A673 (cell line): ENCODE measurements around the gene HAND1. TPM values are rescaled to one million over a fixed set of nuclear protein-coding genes. Genes with fewer than 3 reads are reported as not detected.

Source experiments
- BruUV-seq: library from RNA; stranded (reverse); fragments of 400-500 nt; replicated peaks from 2 replicates; lab custom pipeline; 2021; lab: Mats Ljungman, UMichigan
- CTCF ChIA-PET: fragments of 300-600 bp; sonication (Branson Sonifier 250); formaldehyde crosslinking; loops from one replicate; lab custom pipeline; 2022; ENCODE audit warnings: antibody characterized with exemption; lab: Charles Lee
- POLR2A ChIA-PET: fragments of 300-600 bp; sonication (Branson Sonifier 250); formaldehyde crosslinking; loops from one replicate; lab custom pipeline; 2022; ENCODE audit warnings: antibody characterized with exemption; ENCODE audit not compliant: low non-redundant PET; lab: Charles Lee
- DNase-seq: peaks from one replicate; pipeline ENCODE4 v3.0.0-alpha.2; 2015; ENCODE audit warnings: low spot score
- H3K27ac ChIP-seq: fragments of 200-600 bp; sonication (generic); 2 replicates; pipeline ENCODE4 v1.5.1; 2016; ENCODE audit warnings: mixed run types, low read depth, mild to moderate bottlenecking, mixed read lengths, antibody characterized with exemption, low read length; ENCODE audit not compliant: poor library complexity, severe bottlenecking
- H3K27me3 ChIP-seq: fragments of 200-600 bp; sonication (generic); replicated peaks from 2 replicates; pipeline ENCODE4 v1.6.1; 2017; ENCODE audit warnings: mixed run types, low read depth, mild to moderate bottlenecking, mixed read lengths, antibody characterized with exemption, low read length; ENCODE audit not compliant: insufficient read depth, poor library complexity
- H3K36me3 ChIP-seq: fragments of 200-600 bp; sonication (generic); 2 replicates; pipeline ENCODE4 v1.6.1; 2016; ENCODE audit warnings: mixed run types, mild to moderate bottlenecking, mixed read lengths, antibody characterized with exemption, low read length; ENCODE audit not compliant: insufficient read depth, poor library complexity, severe bottlenecking
- H3K4me1 ChIP-seq: fragments of 200-600 bp; sonication (generic); 2 replicates; pipeline ENCODE4 v1.6.1; 2017; ENCODE audit warnings: mixed run types, mild to moderate bottlenecking, mixed read lengths, antibody characterized with exemption, low read length; ENCODE audit not compliant: insufficient read depth, poor library complexity, severe bottlenecking
- H3K4me3 ChIP-seq: fragments of 200-600 bp; sonication (generic); 2 replicates; pipeline ENCODE4 v1.5.1; 2016; ENCODE audit warnings: low read depth, mixed run types, mild to moderate bottlenecking, mixed read lengths, low read length; ENCODE audit not compliant: poor library complexity, severe bottlenecking
- H3K9me3 ChIP-seq: fragments of 200-600 bp; sonication (generic); 2 replicates; pipeline ENCODE4 v1.6.1; 2016; ENCODE audit warnings: mixed run types, low read depth, mild to moderate bottlenecking, mixed read lengths, antibody characterized with exemption, low read length; ENCODE audit not compliant: poor library complexity, severe bottlenecking
- EZH2 ChIP-seq: fragments of 200-600 bp; sonication (generic); IDR thresholded peaks from 2 replicates; pipeline ENCODE4 v1.6.1; 2017; ENCODE audit warnings: borderline replicate concordance, low read depth, mild to moderate bottlenecking, mixed read lengths, antibody characterized with exemption, low read length; ENCODE audit not compliant: poor library complexity, severe bottlenecking
- intact Hi-C: fragments of 100-400 bp; cut with micrococcal nuclease; formaldehyde crosslinking; loops from one replicate; pipeline ENCODE4 v1.10.0; 2022; ENCODE audit not compliant: unreplicated experiment
- total RNA-seq: library from RNA; stranded (reverse); gene quantifications from 2 replicates; pipeline ENCODE4 v1.2.3, GENCODE V29; 2021
- TF ChIP-seq, protein P1 (sequence below): fragments of 300-800, 200-600 bp; sonication (generic); conservative IDR thresholded peaks from 2 replicates; pipeline ENCODE4 v1.5.1; 2017; ENCODE audit warnings: low read depth, mild to moderate bottlenecking, antibody characterized with exemption, low read length, moderate library complexity, mixed read lengths

HAND1 gene
- total RNA-seq, 1 experiment from 2014 or later: not detected

DNA sequence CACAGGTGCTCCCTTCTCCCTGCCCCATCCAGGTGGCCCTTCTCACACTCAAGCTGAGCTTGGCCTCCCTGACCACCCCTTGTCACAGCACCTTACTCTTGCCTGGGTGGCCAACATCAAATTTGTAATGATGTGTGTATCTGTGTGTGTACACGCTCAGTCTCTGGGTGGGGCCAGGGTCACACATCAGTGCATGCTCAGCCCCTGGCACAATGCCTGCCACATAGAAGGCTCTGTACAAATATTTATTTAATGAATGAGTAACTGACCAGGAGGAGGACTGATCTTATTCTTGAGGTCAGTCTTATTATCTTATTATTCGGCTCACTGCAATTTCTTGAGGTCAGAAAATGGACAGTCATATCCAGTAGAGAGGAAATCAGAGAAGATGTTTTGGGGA is 41.3 kb upstream of the HAND1 start:
- no peak for DNase-seq
- Histone ChIP-seq H3K36me3 (no peaks in the 10 kb centered on the region), H3K9me3 (no peaks in the 10 kb centered on the region), H3K27ac (no peak overlapping the region), H3K27me3 (no peaks in the 10 kb centered on the region), H3K4me3 (no peak overlapping the region), H3K4me1 (no peaks in the 10 kb centered on the region)
- ChIA-PET POLR2A (no interaction called here), CTCF (interaction anchor here (1.1 kb wide), 1 partner anchor 8 kb away, joined by 4 read pairs; no protein-coding TSS in a partner anchor)
- intact Hi-C loops: no loop called here
- no TSS peak for BruUV-seq
- TF ChIP-seq EZH2: no peak
- TF ChIP-seq, protein P1, sequence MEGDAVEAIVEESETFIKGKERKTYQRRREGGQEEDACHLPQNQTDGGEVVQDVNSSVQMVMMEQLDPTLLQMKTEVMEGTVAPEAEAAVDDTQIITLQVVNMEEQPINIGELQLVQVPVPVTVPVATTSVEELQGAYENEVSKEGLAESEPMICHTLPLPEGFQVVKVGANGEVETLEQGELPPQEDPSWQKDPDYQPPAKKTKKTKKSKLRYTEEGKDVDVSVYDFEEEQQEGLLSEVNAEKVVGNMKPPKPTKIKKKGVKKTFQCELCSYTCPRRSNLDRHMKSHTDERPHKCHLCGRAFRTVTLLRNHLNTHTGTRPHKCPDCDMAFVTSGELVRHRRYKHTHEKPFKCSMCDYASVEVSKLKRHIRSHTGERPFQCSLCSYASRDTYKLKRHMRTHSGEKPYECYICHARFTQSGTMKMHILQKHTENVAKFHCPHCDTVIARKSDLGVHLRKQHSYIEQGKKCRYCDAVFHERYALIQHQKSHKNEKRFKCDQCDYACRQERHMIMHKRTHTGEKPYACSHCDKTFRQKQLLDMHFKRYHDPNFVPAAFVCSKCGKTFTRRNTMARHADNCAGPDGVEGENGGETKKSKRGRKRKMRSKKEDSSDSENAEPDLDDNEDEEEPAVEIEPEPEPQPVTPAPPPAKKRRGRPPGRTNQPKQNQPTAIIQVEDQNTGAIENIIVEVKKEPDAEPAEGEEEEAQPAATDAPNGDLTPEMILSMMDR: no peak

DNA sequence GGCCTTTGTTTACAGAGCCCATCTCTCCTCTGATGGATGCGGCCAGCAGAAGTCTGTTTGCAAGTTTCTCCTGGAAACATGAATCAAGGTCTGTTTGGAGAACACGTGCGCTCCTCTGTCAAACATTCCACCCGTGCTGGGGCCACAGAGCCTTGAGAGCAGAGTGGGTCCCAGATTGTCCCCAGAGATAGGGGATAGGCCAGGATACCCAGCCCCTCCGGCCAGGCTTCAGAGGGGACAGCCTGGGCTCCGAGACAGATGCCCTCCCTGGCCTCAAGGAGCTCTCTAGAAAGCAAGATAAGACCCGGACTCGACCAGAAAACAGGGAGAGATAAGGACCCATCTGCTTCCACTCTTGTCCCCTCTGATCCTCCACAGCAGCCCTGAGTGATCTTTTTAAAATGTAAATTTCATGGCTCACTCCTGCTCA is 40.4 kb upstream of the HAND1 start:
- Histone ChIP-seq H3K4me3 (no peak overlapping the region), H3K27me3 (no peaks in the 10 kb centered on the region), H3K9me3 (no peaks in the 10 kb centered on the region), H3K4me1 (no peaks in the 10 kb centered on the region), H3K36me3 (no peaks in the 10 kb centered on the region), H3K27ac (no peak overlapping the region)
- no peak for TF ChIP-seq EZH2
- intact Hi-C loops: no loop called here
- no TSS peak for BruUV-seq
- ChIA-PET CTCF (interaction anchor here (1.1 kb wide), 1 partner anchor 9 kb away, joined by 4 read pairs; no protein-coding TSS in a partner anchor), POLR2A (no interaction called here)
- no peak for DNase-seq

DNA sequence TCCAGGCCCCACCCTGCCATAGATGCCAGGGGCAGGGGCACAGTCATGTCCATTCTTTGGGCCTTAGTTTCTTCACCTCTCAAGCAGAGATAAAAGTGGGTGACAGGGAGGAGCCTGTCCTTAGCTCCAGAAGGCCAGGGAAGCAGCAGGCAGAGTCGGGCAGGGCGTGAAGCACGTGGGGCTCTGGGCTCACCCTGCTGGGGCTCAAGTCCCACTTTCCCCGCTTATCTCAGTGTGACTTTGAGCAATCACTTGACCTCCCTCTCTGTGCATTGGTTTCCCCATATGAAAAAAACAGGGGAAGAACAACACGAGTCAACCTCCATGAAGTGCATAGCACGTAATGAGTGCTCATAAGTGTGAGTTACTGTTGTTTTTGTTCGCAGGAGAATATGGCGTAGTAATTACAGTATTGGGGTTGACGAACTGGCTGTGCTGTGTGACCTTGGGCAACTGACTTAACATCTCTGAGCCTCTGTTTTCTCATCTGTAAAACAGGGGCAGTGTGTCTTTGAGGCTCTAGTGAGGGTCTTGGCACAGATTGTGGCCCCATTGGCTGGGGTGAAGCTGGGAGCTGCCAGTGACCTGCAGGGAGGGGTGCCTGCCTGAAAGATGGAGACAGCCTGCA is 39.9 kb upstream of the HAND1 start:
- intact Hi-C loops: no loop called here
- no peaks in the 10 kb centered on the region for H3K9me3 ChIP-seq
- ChIA-PET CTCF (no interaction called here), POLR2A (no interaction called here)
- no peaks in the 10 kb centered on the region for H3K4me1 ChIP-seq
- no peaks in the 10 kb centered on the region for H3K27me3 ChIP-seq
- TF ChIP-seq, protein P1: no peak
- TF ChIP-seq EZH2: no peak
- BruUV-seq: no TSS peak
- H3K27ac ChIP-seq: no peak overlapping the region
- no peaks in the 10 kb centered on the region for H3K36me3 ChIP-seq
- DNase-seq: no peak
- H3K4me3 ChIP-seq: no peak overlapping the region

DNA sequence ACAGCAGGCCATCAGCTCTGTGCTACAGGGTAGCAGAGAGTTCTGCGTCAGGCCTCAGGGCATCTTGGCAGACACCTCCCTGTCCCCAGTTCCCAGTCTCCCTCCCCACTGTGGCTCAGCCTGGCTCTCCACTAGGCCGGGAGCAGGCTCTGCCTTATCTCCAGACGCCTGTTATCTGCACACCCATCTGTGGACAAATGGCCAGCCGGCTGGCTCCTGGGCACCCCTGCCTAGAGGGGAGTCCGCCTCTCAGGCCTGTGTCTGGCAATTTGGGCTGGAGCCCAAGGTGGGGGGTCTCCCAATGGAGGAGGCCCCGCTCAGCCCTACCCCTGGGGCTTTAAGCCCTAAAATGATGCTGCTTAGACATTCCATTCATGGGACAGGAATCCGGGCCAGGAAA is 39.2 kb upstream of the HAND1 start:
- TF ChIP-seq, protein P1: no peak
- no peak for TF ChIP-seq EZH2
- Histone ChIP-seq H3K27ac (no peak overlapping the region), H3K4me1 (no peaks in the 10 kb centered on the region), H3K36me3 (no peaks in the 10 kb centered on the region), H3K4me3 (no peak overlapping the region), H3K9me3 (no peaks in the 10 kb centered on the region), H3K27me3 (no peaks in the 10 kb centered on the region)
- BruUV-seq: no TSS peak
- ChIA-PET POLR2A (no interaction called here), CTCF (no interaction called here)
- DNase-seq: no peak
- intact Hi-C loops: no loop called here
